Heart right ventricle (tissue), 16 donors: ENCODE results near the gene RHOU. TPM values are rescaled to one million over a fixed set of nuclear protein-coding genes. Genes with fewer than 3 reads are reported as not detected.

Source experiments
- ATAC-seq, 8 donors: fragments of 200-7000 bp; cut with Tn5 transposase; one replicate each; pipeline ENCODE4 v1.9.1; 2020; ENCODE audit warnings: mild to moderate bottlenecking in 8 of 8, moderate library complexity in 8 of 8, moderate number of reproducible peaks in 1 of 8
- DNase-seq, 2 donors: peaks; one replicate each; pipeline ENCODE4 v3.0.0-alpha.2; 2020
- H3K27ac ChIP-seq, 10 donors: fragments of 200-600 bp; sonication (generic) in 2 of 10; one replicate each; pipeline versions ENCODE4 v1.5.0 to v1.8.0; 2020 to 2022; ENCODE audit warnings: mild to moderate bottlenecking in 3 of 10
- H3K27me3 ChIP-seq, 7 donors: fragments of 200-600 bp; one replicate each; pipeline ENCODE4 v1.8.0; 2021 to 2022; ENCODE audit warnings: mild to moderate bottlenecking in 2 of 7
- H3K36me3 ChIP-seq, 9 donors: fragments of 200-600 bp; sonication (generic) in 1 of 9; one replicate each; pipeline versions ENCODE4 v1.5.0 to v1.8.0; 2020 to 2022; ENCODE audit warnings: mild to moderate bottlenecking in 2 of 9
- H3K4me1 ChIP-seq, 9 donors: fragments of 200-600 bp; sonication (generic) in 1 of 9; one replicate each; pipeline versions ENCODE4 v1.5.0 to v1.8.0; 2020 to 2022; ENCODE audit warnings: mild to moderate bottlenecking in 4 of 9
- H3K4me3 ChIP-seq, 10 donors: fragments of 200-600 bp; sonication (generic) in 2 of 10; one replicate each; pipeline versions ENCODE4 v1.5.0 to v1.8.0; 2020 to 2022; ENCODE audit warnings: mild to moderate bottlenecking in 7 of 10, moderate library complexity in 2 of 10
- H3K9me3 ChIP-seq, 11 donors: fragments of 200-600 bp in 10 of 11; sonication (generic) in 2 of 11; one replicate each; pipeline versions ENCODE4 v1.5.0 to v1.8.0; 2013 to 2022; ENCODE audit warnings: mild to moderate bottlenecking in 2 of 11, control low read depth in 1 of 11, moderate library complexity in 1 of 11
- WGBS, 2 donors: extraction: QIAGEN DNeasy Blood & Tissue Kit; methylation state at CpG; one replicate each; pipeline ENCODE4 v1.1.7; 2013; ENCODE audit warnings: inconsistent platforms in 1 of 2; 5-methylcytosine and 5-hydroxymethylcytosine counted together
- intact Hi-C, 10 donors: fragments of 100-400 bp; cut with DNase I; formaldehyde crosslinking; loops; one replicate each; pipeline versions ENCODE4 v1.11.1 to v1.14.2; 2022
- polyA plus RNA-seq, 2 donors: library from polyadenylated mRNA; stranded (reverse); fragments of 200-250 nt; gene quantifications; one replicate each; pipeline ENCODE4 v1.2.3, GENCODE V29; 2013
- total RNA-seq, 10 donors: library from RNA; stranded (reverse); fragmentation: NEBNext Ultra II Directional in 3 of 10; extraction: Animal tissue kit (Norgen Biotek cat#: 25700) in 3 of 10; gene quantifications; one replicate each; pipeline versions ENCODE4 v1.2.1 to v1.2.4, GENCODE V29; 2021 to 2023
- TF ChIP-seq, protein P1 (sequence below), 9 donors: fragments of 200-600 bp; sonication (generic) in 2 of 9; IDR thresholded peaks; one replicate each; pipeline versions ENCODE4 v1.5.0 to v1.8.0; 2021 to 2022; ENCODE audit warnings: antibody characterized with exemption in 9 of 9, mild to moderate bottlenecking in 5 of 9, moderate library complexity in 1 of 9
- donor health status: Arrhythmogenic right ventricular cardiomyopathy.
- donor health status: ischemic (EF 13 %, LVEDD 7.1; RV severe dilation, severe dysfunction).
- donor health status: healthy with polysubstance abuse.
- donor health status: DM: no; HTN: yes; CAD: no.
- donor health status: DM: no; HTN: no; CAD: no.
- donor health status: ischemic (EF 25% LVEDD 6.9; RV normal size, moderate dysfunction).
- donor health status: ischemic (EF 25% LVEDD 5.7; RV mildly dilated, moderate dysfunction).
- donor health status: healthy.
- donor health status: DM: yes; HTN: yes; CAD: no.
- donor health status: Ischemic cardiomyopathy.
- donor health status: ischemic (EF 35%, LVEDD 5.7; RV mildly dilated, moderate dysfunction).
- donor health status: nonischemic (EF 11% LVEDD 7.7; RV severe dilation, severe dysfunction).
- donor health status: DM: yes; HTN: yes; CAD: no.
- donor health status: PGD.
- donor health status: ischemic (EF 29% LVEDD 5.4; RV normal size, mild dysfunction).
- donor health status: nonischemic (EF 23%, LVEDD 6.1; RV moderate dilation, normal function).

Gene RHOU
- total and polyA plus RNA-seq, 12 donors: 1.00 to 10.8 (median 3.3) TPM

DNA sequence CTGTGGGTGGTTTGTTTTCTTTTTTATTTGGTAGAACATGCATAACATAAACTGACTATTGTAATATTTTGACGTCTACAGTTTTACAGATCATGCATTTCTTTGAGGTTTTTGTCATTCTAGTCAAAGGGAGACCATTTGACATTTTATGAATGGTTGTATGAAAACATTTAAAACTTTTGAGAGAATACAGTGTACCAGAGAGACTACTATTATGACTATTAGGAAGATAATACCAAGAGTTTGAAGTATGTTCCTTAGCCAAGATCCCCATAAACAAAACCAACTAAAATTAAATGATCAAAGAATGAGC is 37.3 kb upstream of the RHOU start:
- Histone ChIP-seq H3K9me3 (peaks cover 0 to 10% (median 0%) of the 10 kb centered on the region in 11 donors), H3K36me3 (no peaks in the 10 kb centered on the region), H3K27me3 (peaks cover 0 to 6% (median 0%) of the 10 kb centered on the region in 7 donors), H3K4me3 (no peak overlapping the region), H3K27ac (no peak overlapping the region), H3K4me1 (peaks cover 0 to 9% (median 0%) of the 10 kb centered on the region in 9 donors)
- intact Hi-C loops: loop anchor here in 5 of 10 donors (10.0 kb wide), 2 partner anchors 457 to 527 kb away; no protein-coding TSS in a partner anchor
- ATAC-seq (no peak), DNase-seq (no peak)
- TF ChIP-seq, protein P1, sequence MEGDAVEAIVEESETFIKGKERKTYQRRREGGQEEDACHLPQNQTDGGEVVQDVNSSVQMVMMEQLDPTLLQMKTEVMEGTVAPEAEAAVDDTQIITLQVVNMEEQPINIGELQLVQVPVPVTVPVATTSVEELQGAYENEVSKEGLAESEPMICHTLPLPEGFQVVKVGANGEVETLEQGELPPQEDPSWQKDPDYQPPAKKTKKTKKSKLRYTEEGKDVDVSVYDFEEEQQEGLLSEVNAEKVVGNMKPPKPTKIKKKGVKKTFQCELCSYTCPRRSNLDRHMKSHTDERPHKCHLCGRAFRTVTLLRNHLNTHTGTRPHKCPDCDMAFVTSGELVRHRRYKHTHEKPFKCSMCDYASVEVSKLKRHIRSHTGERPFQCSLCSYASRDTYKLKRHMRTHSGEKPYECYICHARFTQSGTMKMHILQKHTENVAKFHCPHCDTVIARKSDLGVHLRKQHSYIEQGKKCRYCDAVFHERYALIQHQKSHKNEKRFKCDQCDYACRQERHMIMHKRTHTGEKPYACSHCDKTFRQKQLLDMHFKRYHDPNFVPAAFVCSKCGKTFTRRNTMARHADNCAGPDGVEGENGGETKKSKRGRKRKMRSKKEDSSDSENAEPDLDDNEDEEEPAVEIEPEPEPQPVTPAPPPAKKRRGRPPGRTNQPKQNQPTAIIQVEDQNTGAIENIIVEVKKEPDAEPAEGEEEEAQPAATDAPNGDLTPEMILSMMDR (IDR thresholded peaks at IDR 0.05): no peak
- 85 to 89% methylated on average over 1 of the region's 1 CpG for WGBS, 2 donors

DNA sequence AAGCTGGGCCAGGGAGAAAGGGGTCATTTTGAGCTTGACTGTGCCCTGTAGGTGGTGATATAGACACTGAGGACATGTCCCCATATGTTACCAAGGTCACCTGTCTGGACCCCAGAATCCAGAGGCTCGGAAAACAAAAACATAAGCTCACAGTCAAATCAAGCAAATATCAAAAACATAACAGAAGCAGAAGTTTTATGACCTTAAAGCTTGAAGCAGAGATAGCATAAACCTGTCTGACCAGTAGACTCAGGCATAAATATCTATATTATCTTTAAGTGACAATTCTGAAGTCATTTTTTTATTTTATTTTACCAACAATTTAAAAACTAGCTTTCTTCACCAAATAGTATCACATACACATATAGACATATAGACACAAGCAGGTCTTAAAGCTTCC is 32.8 kb upstream of the RHOU start:
- Histone ChIP-seq H3K36me3 (no peaks in the 10 kb centered on the region), H3K4me1 (peaks cover 0 to 3% (median 0%) of the 10 kb centered on the region in 9 donors), H3K27ac (no peak overlapping the region), H3K9me3 (peaks cover 0 to 14% (median 0%) of the 10 kb centered on the region in 11 donors), H3K4me3 (no peak overlapping the region), H3K27me3 (peaks cover 0 to 6% (median 0%) of the 10 kb centered on the region in 7 donors)
- intact Hi-C loops: no loop called here
- no peak for ATAC-seq
- TF ChIP-seq, protein P1 (IDR thresholded peaks at IDR 0.05): no peak
- 86 to 94% methylated on average over 1 of the region's 1 CpG for WGBS, 2 donors
- DNase-seq: no peak

DNA sequence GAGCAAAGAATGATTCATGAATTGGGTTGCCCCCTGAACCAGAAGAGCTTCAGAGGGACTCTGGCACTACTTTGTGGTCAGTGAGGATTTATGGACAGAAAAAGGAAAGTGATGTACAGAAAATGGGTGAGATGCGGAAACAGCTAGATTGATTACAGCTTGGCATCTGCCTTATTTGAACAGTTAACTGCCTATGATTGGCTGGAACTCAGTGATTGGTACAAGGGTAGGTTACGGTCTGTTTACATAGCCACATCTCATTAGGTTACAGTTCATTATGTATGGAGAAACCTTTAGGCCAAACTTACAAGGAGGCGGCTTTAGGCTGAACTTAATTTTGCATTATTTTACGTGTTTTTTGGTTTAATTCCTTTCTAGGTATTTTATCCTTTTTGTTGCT is 29.0 kb upstream of the RHOU start:
- WGBS, 2 donors: 96% methylated on average over 4 of the region's 4 CpGs
- Histone ChIP-seq H3K27ac (no peak overlapping the region), H3K9me3 (peaks cover 0 to 14% (median 0%) of the 10 kb centered on the region in 11 donors), H3K4me1 (no peaks in the 10 kb centered on the region), H3K36me3 (no peaks in the 10 kb centered on the region), H3K4me3 (no peak overlapping the region), H3K27me3 (peaks cover 0 to 6% (median 0%) of the 10 kb centered on the region in 7 donors)
- intact Hi-C loops: no loop called here
- no peak for ATAC-seq
- TF ChIP-seq, protein P1 (IDR thresholded peaks at IDR 0.05): no peak
- DNase-seq: no peak

DNA sequence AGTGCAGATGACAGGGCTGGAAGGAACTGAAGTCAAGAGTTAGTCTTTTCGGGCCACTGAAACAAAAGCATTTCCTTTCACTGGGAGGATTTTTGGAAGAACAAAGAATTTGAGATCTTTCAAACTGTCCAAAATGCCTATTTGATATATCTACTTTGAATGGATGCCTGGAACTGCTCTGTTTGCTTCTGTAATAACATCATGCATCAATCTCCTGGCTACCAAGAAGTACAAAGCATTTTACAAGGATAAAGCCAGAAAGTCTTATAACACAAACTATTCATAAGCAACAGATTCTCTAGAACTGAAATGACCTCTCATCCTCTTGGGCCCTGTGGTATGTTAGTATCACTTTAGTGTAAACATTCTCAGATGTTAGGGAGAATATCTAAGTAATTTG is 18.2 kb upstream of the RHOU start:
- Histone ChIP-seq H3K4me1 (no peaks in the 10 kb centered on the region), H3K4me3 (no peak overlapping the region), H3K9me3 (no peaks in the 10 kb centered on the region), H3K27me3 (peaks cover 0 to 6% (median 0%) of the 10 kb centered on the region in 7 donors), H3K27ac (no peak overlapping the region), H3K36me3 (no peaks in the 10 kb centered on the region)
- TF ChIP-seq, protein P1 (IDR thresholded peaks at IDR 0.05): no peak
- DNase-seq (no peak), ATAC-seq (no peak)
- WGBS, 2 donors: 32 to 66% methylated on average over 1 of the region's 1 CpG
- intact Hi-C loops: no loop called here
